ENCODE results near the gene SECTM1.
A peak's percentile ranks its signal among the peaks of the same experiment; 100 is the strongest.

The SECTM1 gene

DNA sequence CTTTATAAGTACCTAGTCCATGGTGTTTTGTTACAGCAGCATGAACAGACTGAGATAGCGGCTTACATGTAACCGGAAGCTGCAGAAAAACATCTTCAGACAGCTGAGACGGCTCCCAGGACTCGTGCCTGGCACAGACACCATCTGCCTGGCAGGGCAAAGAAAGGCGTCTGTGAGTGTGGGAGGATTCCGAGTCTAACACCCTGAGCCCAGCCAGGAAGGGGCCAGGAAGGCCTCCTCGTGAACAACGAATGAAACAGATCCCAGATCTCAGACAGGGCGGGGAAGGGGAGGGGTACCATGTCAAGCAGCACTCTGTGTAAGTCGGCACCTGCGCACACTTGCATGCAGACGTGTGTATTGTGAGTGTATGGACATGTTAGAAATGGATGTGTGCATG lies 55.7 kb downstream of the SECTM1 start:
- DNase-seq: no peak

DNA sequence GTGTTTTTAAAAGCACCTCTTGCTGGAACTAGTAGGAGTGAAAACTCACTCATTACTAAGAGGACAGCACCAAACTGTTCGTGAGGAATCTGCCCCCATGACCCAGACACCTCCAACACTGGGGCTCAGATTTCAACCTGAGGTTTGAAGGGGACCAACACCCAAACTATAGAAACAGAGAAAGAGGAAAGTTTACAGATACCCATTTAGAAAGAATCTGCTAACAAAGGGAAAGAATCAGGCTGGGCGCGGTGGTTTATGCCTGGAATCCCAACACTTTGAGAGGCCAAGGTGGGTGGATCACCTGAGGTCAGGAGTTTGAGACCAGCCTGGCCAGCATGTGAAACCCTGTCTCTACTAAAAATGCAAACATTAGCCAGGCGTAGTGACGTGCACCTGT lies 56.6 kb downstream of the SECTM1 start:
- DNase-seq: no peak

DNA sequence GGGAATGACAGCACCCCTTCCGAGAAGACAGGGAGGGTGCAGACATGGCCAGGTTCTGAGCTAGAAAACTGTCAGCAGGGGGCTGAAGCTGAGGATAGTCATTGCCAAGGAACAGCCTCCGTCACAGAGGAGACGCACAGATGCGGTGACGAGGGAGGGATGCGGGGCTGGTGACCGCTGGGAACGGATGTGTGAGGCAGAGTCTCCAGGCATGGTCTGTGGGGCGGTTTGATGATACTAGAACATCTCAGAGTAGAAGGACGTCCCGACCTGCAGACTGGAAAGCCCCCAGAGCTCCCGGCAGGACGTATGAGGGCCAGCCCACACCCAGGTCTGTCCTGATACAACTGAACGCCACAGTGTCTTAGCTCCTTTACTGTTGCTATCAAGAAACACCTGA lies 58.2 kb downstream of the SECTM1 start:
- DNase-seq: no peak

DNA sequence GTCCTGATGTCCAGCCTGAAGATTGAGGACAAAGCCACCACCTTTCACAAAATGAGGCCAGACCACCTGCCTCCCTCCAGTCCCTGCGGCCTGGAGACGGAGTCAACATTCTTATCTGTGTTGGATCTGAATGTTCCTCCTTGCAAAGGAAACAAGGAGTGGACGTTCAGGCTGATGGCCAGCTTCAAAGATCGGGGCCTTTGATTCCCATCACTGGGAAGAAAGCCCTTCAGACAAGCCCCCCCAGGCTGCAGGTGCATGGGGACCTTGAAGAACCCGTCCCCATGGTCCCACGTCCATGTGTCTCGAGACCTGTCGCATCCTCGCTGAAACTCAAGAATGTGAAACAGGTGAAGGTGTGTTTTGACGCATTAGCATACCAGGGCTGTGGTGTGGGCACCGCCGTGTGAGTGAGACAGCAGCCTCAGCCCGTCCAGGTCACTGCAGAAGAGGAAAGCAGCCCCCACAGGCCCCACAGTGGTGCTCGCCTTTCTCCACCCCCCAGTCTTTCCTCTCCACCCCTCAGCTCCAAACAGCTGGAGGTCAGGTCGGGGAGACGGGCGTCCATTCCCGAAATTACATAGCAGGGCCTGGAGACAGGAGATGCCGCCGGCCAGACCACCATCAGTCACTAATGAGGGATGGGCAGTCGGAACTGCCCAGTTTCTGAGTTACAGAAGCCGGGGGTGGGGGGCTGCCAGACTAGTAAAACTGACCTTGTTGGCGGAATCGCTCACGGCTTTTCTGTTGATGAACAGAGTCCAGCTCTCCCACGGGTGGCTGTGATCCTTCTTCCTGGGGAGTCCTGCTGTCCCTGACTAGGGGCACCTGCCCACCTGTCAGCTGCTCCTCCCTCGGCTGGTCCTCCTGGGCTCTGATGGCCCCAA lies 59.2 kb downstream of the SECTM1 start:
- no peak for DNase-seq

- peak; percentile 93 for DNase-seq
These were observed 60.0 kb downstream of the SECTM1 start, which contains the start of gene CSNK1D for GRCh38 chr17:82273327-82274133. Gene CSNK1D, minus strand, starts transcription at chr17:82273700. Its CDS starts 319 bp downstream, at chr17:82273381.

DNA sequence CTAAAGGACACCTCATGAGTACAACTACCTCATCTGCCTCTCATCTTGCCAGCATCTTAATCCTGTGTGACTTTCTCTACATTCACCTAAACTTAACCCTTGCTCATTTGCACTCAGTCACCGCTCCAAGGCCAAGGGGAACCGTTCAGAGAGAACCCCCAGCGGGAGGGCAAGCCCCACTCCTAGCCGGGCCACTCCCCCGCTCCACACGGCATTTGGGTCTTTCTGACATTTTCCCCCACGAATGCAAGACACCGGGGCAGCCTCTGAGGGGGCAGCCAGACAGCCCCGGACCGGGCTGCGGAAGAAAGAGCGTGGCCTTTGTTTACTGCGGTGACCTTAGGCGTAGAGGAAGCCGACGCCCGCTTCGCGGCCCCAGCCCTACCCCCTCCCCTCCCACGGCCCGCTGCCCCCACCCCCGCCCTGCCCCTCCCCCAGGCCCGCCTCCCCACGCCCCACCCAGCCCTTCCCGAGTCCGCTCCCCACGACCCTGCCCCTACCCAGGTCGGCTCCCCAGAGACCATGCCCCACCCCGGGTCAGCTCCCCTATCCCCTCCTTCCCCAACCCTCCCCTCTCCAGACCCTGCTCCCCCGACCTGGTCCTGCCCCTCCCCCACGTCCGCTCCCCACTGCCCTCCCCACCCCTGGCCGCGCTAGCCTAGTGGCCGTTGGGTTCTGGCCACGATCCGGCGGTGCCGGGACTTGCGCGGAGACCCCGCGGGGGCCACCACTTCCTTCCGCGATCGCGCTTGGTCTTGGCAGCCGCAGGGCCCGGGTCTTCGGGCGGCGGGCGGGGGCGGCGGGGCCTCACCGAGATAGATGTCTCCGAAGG lies 60.9 kb downstream of the SECTM1 start:
- peak; percentile 39 for DNase-seq

DNA sequence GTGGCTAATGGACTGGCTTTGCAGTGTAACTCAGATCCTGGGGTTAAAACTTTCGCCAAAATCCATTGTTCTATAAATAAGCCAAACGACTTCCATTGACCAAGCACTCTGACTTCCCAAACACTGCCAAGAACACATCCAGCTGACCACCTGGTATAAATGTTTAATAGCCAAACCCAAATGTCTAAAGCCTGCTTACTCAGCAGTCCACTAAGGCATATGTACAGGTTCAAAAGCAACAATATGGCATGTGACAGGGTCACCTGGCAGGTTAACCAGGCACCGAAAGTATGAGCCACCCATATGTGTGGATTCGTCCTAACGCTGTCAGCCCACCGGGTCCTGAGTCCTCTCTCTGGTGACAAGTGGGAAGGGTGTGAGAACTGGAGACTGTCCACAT lies 62.2 kb downstream of the SECTM1 start:
- no peak for DNase-seq

All from activated naive CD4-positive, alpha-beta T cell treated with Interleukin-2 at 50 U/mL for 16 hours (primary cell).